Astrocyte (in vitro differentiated cells and primary cell): ENCODE data around the gene PLXNB1. TPM values are rescaled to one million over a fixed set of nuclear protein-coding genes. Genes with fewer than 3 reads are reported as not detected.

Experiments used
- DNase-seq: peaks from one replicate; pipeline ENCODE4 v3.0.0-alpha.2; 2010; ENCODE audit warnings: low read depth
- FAIRE-seq: peaks from 2 replicates; lab custom pipeline; 2011; peaks lifted over from hg19 to GRCh38; lab: Jason Lieb, UNC
- H2AFZ ChIP-seq: 2 replicates; pipeline ENCODE4 v1.6.0; 2012; ENCODE audit warnings: low read depth, low read length, inconsistent platforms
- H3K27ac ChIP-seq: 2 replicates; pipeline ENCODE4 v1.5.1; 2011; ENCODE audit warnings: low read depth, low read length, inconsistent platforms
- H3K27me3 ChIP-seq: 2 replicates; pipeline ENCODE4 v1.6.0; 2011; ENCODE audit warnings: low read length, inconsistent platforms; ENCODE audit not compliant: insufficient read depth
- H3K36me3 ChIP-seq: 2 replicates; pipeline ENCODE4 v1.5.1; 2011; ENCODE audit warnings: low read length, inconsistent platforms; ENCODE audit not compliant: insufficient read depth
- H3K4me1 ChIP-seq: 2 replicates; pipeline ENCODE4 v1.5.1; 2011; ENCODE audit warnings: low read length, inconsistent platforms; ENCODE audit not compliant: insufficient read depth
- H3K4me2 ChIP-seq: 2 replicates; pipeline ENCODE4 v1.6.0; 2012; ENCODE audit warnings: low read length, inconsistent platforms
- H3K4me3 ChIP-seq: 2 replicates; pipeline ENCODE4 v1.5.1; 2011; ENCODE audit warnings: low read depth, mild to moderate bottlenecking, low read length, inconsistent platforms; ENCODE audit not compliant: insufficient read depth
- H3K79me2 ChIP-seq: 2 replicates; pipeline ENCODE4 v1.6.0; 2012; ENCODE audit warnings: mild to moderate bottlenecking, low read length, inconsistent platforms; ENCODE audit not compliant: insufficient read depth
- H3K9ac ChIP-seq: 2 replicates; pipeline ENCODE4 v1.6.0; 2012; ENCODE audit warnings: mild to moderate bottlenecking, low read length, inconsistent platforms
- H3K9me3 ChIP-seq: 2 replicates; pipeline ENCODE4 v1.5.1; 2012; ENCODE audit warnings: low read depth, mild to moderate bottlenecking, low read length, inconsistent platforms; ENCODE audit not compliant: insufficient read depth
- H4K20me1 ChIP-seq: 2 replicates; pipeline ENCODE4 v1.6.0; 2012; ENCODE audit warnings: low read length, inconsistent platforms; ENCODE audit not compliant: insufficient read depth
- H3K27ac Mint-ChIP-seq: one replicate; pipeline ENCODE4 v1.8.0; 2021; ENCODE audit warnings: mild to moderate bottlenecking, mixed read lengths; ENCODE audit not compliant: unreplicated experiment
- H3K27me3 Mint-ChIP-seq: one replicate; pipeline ENCODE4 v1.8.0; 2021; ENCODE audit warnings: low read depth, mixed read lengths; ENCODE audit not compliant: unreplicated experiment
- H3K36me3 Mint-ChIP-seq: one replicate; pipeline ENCODE4 v1.8.0; 2021; ENCODE audit warnings: low read depth, mixed read lengths; ENCODE audit not compliant: unreplicated experiment
- H3K4me1 Mint-ChIP-seq: one replicate; pipeline ENCODE4 v1.8.0; 2021; ENCODE audit warnings: low read depth, mixed read lengths; ENCODE audit not compliant: unreplicated experiment
- H3K4me3 Mint-ChIP-seq: one replicate; pipeline ENCODE4 v1.8.0; 2021; ENCODE audit warnings: mild to moderate bottlenecking, moderate library complexity, mixed read lengths; ENCODE audit not compliant: unreplicated experiment
- H3K9me3 Mint-ChIP-seq: one replicate; pipeline ENCODE4 v1.8.0; 2021; ENCODE audit warnings: mild to moderate bottlenecking, mixed read lengths; ENCODE audit not compliant: unreplicated experiment
- EZH2 ChIP-seq: IDR thresholded peaks from 2 replicates; pipeline ENCODE4 v1.6.1; 2012; ENCODE audit warnings: mild to moderate bottlenecking, low read length, inconsistent platforms; ENCODE audit not compliant: insufficient read depth
- total RNA-seq: library from RNA; stranded (reverse); gene quantifications from 2 replicates; pipeline ENCODE4 v1.2.1, GENCODE V29; 2021
- TF ChIP-seq, protein P1 (sequence below): IDR thresholded peaks from 2 replicates; pipeline ENCODE4 v1.5.1; 2011; ENCODE audit warnings: low read depth, mild to moderate bottlenecking, inconsistent platforms, low read length, moderate library complexity; ENCODE audit not compliant: insufficient read depth

PLXNB1 gene
- total RNA-seq, 1 donor from 2014 or later, result 59.2 TPM

DNA sequence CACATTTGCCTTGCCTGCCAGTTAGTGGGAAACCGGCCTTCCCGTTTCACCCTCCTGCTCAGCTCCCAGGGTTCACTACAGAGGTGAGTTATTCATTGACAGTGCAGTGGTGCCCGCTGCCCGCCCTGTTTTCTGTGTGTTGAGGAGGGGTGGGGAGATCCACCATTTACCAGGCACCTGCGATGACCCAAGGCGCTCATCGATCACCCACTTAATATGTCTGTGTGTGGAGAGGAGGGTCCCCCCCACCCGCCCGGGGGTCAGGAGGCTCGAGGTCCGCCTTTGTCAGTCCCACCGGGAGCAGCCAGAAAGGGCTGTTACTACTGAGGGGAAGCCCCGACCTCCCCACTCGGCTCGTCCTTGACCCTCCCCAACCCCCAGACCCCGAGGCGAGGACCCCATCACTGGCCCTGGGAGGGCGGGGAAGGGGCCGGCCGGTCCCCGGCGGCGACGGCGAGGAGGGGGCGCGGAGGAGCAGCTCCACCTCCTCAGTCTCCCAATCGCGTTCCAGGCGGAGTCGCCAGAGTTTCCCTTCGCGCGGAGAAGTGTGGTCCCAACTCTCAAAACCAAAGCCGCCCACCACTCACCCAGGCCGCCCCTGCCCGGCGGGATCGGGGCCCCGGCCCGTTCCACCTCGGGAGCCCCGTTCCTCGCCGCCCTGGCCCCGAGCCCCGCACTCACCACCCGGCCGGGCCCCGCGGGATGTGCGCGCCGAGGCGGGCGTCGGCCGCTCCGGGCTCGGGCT, 1.1 kb downstream of the PLXNB1 start:
- peaks cover 53% of the 10 kb centered on the region for H3K4me1 ChIP-seq
- peaks cover 46% of the 10 kb centered on the region for H4K20me1 ChIP-seq
- H3K36me3 ChIP-seq, result peaks cover 7% of the 10 kb centered on the region
- no peaks in the 10 kb centered on the region for H3K9me3 ChIP-seq
- H3K4me2 ChIP-seq, result peak overlapping the region; percentile 97
- H3K9ac ChIP-seq, result peak overlapping the region; percentile 84
- Mint-ChIP-seq H3K36me3 (peaks cover 6% of the 10 kb centered on the region), H3K4me3 (peak overlapping the region; percentile 85), H3K27ac (no peak overlapping the region), H3K4me1 (peaks cover 52% of the 10 kb centered on the region), H3K9me3 (no peaks in the 10 kb centered on the region), H3K27me3 (no peaks in the 10 kb centered on the region)
- H3K27me3 ChIP-seq, result no peaks in the 10 kb centered on the region
- H3K27ac ChIP-seq, result peak overlapping the region; percentile 53
- H2AFZ ChIP-seq, result peak overlapping the region; percentile 56
- TF ChIP-seq EZH2, result no peak
- TF ChIP-seq, protein P1, sequence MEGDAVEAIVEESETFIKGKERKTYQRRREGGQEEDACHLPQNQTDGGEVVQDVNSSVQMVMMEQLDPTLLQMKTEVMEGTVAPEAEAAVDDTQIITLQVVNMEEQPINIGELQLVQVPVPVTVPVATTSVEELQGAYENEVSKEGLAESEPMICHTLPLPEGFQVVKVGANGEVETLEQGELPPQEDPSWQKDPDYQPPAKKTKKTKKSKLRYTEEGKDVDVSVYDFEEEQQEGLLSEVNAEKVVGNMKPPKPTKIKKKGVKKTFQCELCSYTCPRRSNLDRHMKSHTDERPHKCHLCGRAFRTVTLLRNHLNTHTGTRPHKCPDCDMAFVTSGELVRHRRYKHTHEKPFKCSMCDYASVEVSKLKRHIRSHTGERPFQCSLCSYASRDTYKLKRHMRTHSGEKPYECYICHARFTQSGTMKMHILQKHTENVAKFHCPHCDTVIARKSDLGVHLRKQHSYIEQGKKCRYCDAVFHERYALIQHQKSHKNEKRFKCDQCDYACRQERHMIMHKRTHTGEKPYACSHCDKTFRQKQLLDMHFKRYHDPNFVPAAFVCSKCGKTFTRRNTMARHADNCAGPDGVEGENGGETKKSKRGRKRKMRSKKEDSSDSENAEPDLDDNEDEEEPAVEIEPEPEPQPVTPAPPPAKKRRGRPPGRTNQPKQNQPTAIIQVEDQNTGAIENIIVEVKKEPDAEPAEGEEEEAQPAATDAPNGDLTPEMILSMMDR, result no peak
- peaks cover 43% of the 10 kb centered on the region for H3K79me2 ChIP-seq
- H3K4me3 ChIP-seq, result peak overlapping the region; percentile 68
- FAIRE-seq, result no peak
- no peak for DNase-seq

- H3K9me3 Mint-ChIP-seq, result no peaks in the 10 kb centered on the region
- Histone ChIP-seq H3K36me3 (peaks cover 7% of the 10 kb centered on the region), H3K27me3 (no peaks in the 10 kb centered on the region), H3K4me2 (peak overlapping the region; percentile 97), H3K4me1 (peaks cover 47% of the 10 kb centered on the region), H3K27ac (no peak overlapping the region), H3K9ac (peak overlapping the region; percentile 84), H3K9me3 (no peaks in the 10 kb centered on the region), H2AFZ (peak overlapping the region; percentile 56), H3K79me2 (peaks cover 43% of the 10 kb centered on the region), H4K20me1 (peaks cover 52% of the 10 kb centered on the region), H3K4me3 (peak overlapping the region; percentile 68)
- no peaks in the 10 kb centered on the region for H3K27me3 Mint-ChIP-seq
- H3K4me3 Mint-ChIP-seq, result peak overlapping the region; percentile 85
- H3K4me1 Mint-ChIP-seq, result peaks cover 46% of the 10 kb centered on the region
- peaks cover 8% of the 10 kb centered on the region for H3K36me3 Mint-ChIP-seq
- TF ChIP-seq, protein P1, result no peak
- no peak for TF ChIP-seq EZH2
- H3K27ac Mint-ChIP-seq, result peak overlapping the region; percentile 80
- FAIRE-seq (no peak), DNase-seq (no peak)
Measured at GRCh38 chr3:48428088-48428571, 1.8 kb downstream of the PLXNB1 start.

DNA sequence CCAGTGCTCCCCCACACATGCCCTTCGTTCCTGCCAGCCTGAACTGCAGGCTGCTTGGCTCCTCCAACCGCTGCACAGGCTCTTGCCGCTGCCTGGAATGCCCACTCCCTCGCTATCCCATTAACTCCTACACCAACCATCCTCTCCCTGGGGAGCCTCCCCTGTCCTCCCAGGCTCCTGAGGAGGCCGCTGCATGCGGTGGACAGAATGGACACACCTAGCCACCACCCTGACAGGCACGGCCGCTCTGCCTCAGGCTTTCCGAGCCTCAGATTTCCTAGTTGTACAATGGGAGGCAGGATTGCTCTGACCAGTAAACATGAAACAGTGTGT, 2.3 kb downstream of the PLXNB1 start:
- Histone ChIP-seq H3K79me2 (peaks cover 43% of the 10 kb centered on the region), H3K4me2 (peak overlapping the region; percentile 97), H4K20me1 (peaks cover 57% of the 10 kb centered on the region), H2AFZ (no peak overlapping the region), H3K4me1 (peaks cover 46% of the 10 kb centered on the region), H3K9me3 (no peaks in the 10 kb centered on the region), H3K27me3 (no peaks in the 10 kb centered on the region), H3K4me3 (peak overlapping the region; percentile 68), H3K27ac (no peak overlapping the region), H3K9ac (peak overlapping the region; percentile 84), H3K36me3 (peaks cover 7% of the 10 kb centered on the region)
- Mint-ChIP-seq H3K4me1 (peaks cover 44% of the 10 kb centered on the region), H3K4me3 (peak overlapping the region; percentile 85), H3K27me3 (no peaks in the 10 kb centered on the region), H3K36me3 (peaks cover 10% of the 10 kb centered on the region), H3K9me3 (no peaks in the 10 kb centered on the region), H3K27ac (no peak overlapping the region)
- TF ChIP-seq, protein P1, result no peak
- FAIRE-seq (no peak), DNase-seq (no peak)
